HT1080 (cell line): ENCODE data around the gene PPP2R2C. TPM values are rescaled to one million over a fixed set of nuclear protein-coding genes. Genes with fewer than 3 reads are reported as not detected.
A peak's percentile ranks its signal among the peaks of the same experiment; 100 is the strongest.

Experiments
- DNase-seq: peaks from one replicate; pipeline ENCODE4 v3.0.0-alpha.2; 2015; ENCODE audit warnings: low read depth
- total RNA-seq: library from RNA; depleted of rRNA; stranded (reverse); fragments of >200 nt; shearing (Covaris generic); gene quantifications from 2 replicates; pipeline ENCODE4 v1.2.3, GENCODE V29; 2014

PPP2R2C gene
- total RNA-seq, 1 experiment from 2014 or later: 31.7 TPM

- DNase-seq: no peak
Measured at GRCh38 chr4:6449746-6450369, 22.6 kb downstream of the PPP2R2C start.

GRCh38 chr4:6449335-6449734 lies 23.1 kb downstream of the PPP2R2C start:
- no peak for DNase-seq

GRCh38 chr4:6448476-6449170 lies 23.8 kb downstream of the PPP2R2C start:
- DNase-seq: no peak

GRCh38 chr4:6447672-6448171 lies 24.7 kb downstream of the PPP2R2C start:
- no peak for DNase-seq

- DNase-seq: peak; percentile 51
Measured at GRCh38 chr4:6446538-6447451, 25.6 kb downstream of the PPP2R2C start.

- DNase-seq: no peak
Measured at GRCh38 chr4:6446130-6446482, 26.3 kb downstream of the PPP2R2C start.

GRCh38 chr4:6445403-6446129 lies 26.8 kb downstream of the PPP2R2C start:
- DNase-seq: no peak

GRCh38 chr4:6444582-6444981 lies 27.8 kb downstream of the PPP2R2C start:
- DNase-seq: no peak

- DNase-seq: peak; percentile 88
Measured at GRCh38 chr4:6443035-6444023, 29.1 kb downstream of the PPP2R2C start.

- DNase-seq: no peak
Measured at GRCh38 chr4:6442555-6442954, 29.9 kb downstream of the PPP2R2C start.

GRCh38 chr4:6441758-6442157 lies 30.7 kb downstream of the PPP2R2C start:
- no peak for DNase-seq

- no peak for DNase-seq
Measured at GRCh38 chr4:6441202-6441582, 31.2 kb downstream of the PPP2R2C start.

- no peak for DNase-seq
Measured at GRCh38 chr4:6440506-6441201, 31.8 kb downstream of the PPP2R2C start.

GRCh38 chr4:6439120-6439762 lies 33.2 kb downstream of the PPP2R2C start:
- no peak for DNase-seq

GRCh38 chr4:6437826-6438238 lies 34.6 kb downstream of the PPP2R2C start:
- peak; percentile 70 for DNase-seq

GRCh38 chr4:6435010-6435409 lies 37.4 kb downstream of the PPP2R2C start:
- no peak for DNase-seq

- no peak for DNase-seq
Measured at GRCh38 chr4:6430927-6431326, 41.5 kb downstream of the PPP2R2C start.

GRCh38 chr4:6427439-6428090 lies 44.8 kb downstream of the PPP2R2C start:
- no peak for DNase-seq
